ELF-1 (cell line): Measurements from ENCODE around the gene PGD.

Experiments used
- DNase-seq: peaks from one replicate; pipeline ENCODE4 v3.0.0-alpha.2; 2016; ENCODE audit warnings: low read depth, low spot score

PGD gene

DNA sequence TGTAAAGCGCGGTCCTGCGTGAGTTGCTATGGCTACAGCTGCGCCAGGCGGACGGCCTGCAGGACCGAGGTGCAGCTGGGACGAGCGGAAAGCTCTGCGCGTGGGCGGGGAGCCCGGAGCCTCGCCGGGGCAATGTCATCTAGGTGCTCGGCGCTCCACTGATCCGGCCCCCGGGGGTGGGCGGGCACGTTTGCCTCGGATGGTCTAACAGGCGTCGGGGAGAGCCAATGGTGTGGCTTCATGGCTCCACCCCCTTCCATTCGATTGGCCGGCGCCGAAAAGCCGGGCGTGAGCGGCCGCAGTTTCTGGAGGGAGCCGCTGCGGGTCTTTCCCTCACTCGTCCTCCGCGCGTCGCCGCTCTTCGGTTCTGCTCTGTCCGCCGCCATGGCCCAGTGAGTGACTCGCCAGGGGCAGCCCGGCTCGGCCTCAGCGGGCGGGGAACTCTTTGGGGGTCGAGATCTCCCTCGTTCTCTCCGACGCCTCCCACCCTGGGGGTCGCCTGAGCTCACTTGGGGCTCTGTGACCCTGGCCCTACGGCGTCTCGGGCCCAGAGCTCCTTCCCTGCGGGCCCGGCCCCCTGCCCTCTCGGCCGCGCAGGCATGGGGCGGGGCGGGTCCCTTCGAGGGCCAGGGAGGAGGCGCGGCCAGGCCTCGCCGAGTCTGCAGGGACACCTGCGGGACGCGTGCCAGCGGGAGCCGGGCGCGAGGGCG lies at the start of gene PGD:
TSS of gene PGD (plus strand) at position 331 of the 710 bp plus-strand sequence. CDS start at position 385, 54 bp downstream.
- DNase-seq = peak; percentile 99

DNA sequence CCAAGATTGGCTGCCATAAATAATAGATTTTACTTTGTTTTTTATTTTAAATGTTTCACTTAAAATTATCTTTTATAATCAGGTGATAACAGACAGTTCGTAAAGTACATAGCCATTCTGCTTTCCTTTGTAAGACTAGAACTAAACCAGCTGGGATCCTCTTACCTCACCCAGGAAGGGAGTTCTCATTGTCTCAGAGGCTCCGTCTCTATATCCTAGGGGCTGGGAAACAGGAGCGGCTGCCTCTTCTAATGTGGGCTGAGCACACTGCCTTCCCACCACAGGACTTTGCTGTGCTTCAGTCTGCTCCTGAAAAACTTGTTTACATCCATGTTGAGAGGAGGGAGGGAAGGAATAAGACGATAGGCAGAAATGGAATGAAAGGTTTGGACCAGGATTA lies 45.6 kb upstream of the PGD start:
- peak; percentile 65 for DNase-seq

- no peak for DNase-seq
These were observed 45.2 kb upstream of the PGD start for GRCh38 chr1:10353693-10354092.

DNA sequence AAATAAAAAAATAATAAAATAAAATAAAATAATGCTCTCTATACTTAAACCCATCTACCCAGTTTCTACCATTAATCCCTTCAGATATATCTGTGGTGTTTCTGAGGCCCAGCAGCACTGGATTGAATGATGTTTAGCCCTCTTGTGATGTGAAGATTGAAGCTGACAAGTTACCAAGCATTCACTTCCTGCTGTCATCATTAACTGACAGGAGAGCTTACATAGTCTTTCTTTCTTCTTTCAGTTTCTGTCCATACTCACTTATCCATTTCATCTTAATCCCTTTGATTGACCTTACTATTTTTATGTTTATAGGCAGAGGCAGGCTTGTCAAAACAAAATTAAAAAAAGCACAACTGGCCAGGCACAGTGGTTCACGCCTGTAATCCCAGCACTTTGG lies 38.8 kb upstream of the PGD start:
- DNase-seq = no peak

GRCh38 chr1:10361515-10361914 lies 37.3 kb upstream of the PGD start:
- no peak for DNase-seq

DNA sequence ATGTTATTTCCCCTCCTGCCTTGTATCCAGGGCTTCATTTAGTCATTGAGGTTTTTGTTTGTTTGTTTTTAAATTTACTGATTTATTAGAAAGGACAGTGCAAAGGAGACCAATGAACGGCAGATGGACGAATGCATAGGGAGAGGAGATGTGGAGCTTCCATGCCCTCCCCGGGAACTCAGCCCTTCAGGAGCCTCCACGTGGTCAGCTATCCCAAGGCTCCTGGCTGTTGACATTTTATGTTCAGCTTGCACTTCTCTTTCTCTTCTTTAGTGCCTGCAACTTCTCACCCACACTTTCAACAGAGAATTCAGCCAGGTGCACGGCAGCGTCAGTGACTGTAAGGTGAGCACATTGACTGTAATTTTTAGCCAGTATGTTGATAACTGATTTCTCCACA lies 30.7 kb upstream of the PGD start:
- no peak for DNase-seq

DNA sequence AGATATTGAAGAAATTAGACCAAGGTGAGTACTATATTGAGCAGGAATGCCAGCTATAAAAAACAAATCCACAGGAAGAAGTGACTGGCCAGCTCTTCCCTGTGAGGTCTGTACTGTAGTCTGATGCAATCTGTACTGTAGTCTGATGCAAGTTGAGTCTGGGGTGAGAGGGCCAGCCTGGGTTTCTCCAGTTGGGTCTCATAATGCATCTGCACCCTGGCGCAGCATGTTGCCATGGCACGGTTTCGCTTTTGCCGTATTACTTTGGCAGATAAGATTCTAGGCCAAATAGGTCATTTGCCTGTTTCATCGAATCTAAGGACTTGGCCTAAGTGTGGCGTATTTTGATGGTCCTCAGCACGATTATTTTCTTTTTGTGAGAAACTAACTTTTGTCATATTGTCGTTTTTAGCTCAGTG lies 24.4 kb upstream of the PGD start:
- DNase-seq = no peak

GRCh38 chr1:10377365-10378029 lies 21.4 kb upstream of the PGD start:
- peak; percentile 63 for DNase-seq

- DNase-seq = peak; percentile 75
These were observed 20.6 kb upstream of the PGD start for GRCh38 chr1:10378081-10378841.

DNA sequence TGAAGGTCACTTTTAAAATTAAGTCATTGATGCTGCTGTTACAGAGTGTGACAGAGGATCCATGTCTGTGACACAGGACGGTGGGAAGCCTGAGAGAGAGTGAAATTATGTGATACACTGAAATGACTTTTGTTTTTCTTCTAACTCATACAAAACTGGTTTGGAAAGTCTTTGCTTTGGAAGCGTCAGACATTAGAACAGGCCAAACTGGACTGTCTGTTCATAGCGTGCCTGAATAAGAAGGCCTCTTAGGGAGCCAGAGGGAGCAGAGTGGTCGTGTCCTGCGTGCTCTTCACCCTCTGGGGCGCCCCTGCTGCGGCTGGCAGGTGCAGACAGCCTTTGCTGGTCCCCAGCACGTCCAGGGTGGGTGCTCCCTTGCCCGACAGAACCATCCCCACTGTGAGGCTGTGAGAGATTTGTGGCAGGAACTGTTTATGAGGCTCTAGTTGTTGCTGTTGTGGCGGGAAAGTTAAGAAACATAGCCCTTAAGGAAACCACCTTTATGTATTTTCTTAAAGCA lies 19.7 kb upstream of the PGD start:
- no peak for DNase-seq

- DNase-seq = no peak
These were observed 19.2 kb upstream of the PGD start for GRCh38 chr1:10379676-10380075.

DNA sequence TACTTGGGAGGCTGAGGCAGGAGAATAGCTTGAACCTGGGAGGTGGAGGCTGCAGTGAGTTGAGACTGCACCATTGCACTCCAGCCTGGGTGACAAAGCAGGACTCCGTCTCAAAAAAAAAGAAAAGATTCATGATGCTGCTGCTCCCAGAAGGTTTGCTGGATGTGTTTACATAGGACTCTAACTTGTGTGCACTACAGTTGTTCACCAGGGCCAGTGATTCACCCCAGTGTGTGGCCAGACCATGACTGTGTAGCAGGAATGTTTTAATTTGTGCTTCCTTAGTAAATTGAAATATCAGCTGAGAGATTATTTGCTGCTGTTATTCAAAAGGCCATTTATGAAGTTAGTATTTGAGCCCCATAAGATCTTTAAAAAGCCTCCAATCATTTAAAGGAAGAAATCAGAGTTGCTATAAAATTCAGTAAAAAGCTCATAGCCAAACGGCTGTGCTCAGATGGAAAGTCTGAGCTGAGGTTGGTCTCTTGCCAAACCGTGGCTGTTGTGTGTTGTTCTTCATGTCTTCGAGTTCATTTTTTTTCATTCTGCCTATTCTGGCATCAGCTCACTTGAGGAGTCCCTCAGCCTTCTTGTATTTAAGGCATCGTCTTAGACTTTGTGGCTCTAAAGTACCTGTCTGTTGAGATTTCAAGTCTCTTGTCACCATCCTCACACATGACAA lies 18.1 kb upstream of the PGD start:
- no peak for DNase-seq

- DNase-seq = no peak
These were observed 15.2 kb upstream of the PGD start for GRCh38 chr1:10383630-10384029.

DNA sequence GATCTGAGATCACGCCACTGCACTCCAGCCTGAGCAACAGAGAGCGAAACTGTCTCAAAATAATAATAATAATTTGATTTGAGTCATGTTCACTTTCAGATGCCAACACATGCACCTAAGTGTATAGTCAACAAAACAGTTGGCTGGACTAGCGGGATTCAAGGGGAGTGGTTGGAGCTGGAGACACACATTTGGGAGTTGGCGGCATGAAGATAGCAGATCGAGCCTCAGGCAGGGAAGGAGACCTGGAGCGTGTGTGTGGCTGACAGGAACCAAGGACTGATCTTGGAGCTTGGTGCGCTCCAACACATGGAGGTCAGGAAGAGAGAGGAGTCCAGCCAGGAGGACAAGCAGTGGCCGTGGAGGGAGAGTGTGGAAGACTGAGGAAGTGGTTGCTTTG lies 14.6 kb upstream of the PGD start:
- no peak for DNase-seq

DNA sequence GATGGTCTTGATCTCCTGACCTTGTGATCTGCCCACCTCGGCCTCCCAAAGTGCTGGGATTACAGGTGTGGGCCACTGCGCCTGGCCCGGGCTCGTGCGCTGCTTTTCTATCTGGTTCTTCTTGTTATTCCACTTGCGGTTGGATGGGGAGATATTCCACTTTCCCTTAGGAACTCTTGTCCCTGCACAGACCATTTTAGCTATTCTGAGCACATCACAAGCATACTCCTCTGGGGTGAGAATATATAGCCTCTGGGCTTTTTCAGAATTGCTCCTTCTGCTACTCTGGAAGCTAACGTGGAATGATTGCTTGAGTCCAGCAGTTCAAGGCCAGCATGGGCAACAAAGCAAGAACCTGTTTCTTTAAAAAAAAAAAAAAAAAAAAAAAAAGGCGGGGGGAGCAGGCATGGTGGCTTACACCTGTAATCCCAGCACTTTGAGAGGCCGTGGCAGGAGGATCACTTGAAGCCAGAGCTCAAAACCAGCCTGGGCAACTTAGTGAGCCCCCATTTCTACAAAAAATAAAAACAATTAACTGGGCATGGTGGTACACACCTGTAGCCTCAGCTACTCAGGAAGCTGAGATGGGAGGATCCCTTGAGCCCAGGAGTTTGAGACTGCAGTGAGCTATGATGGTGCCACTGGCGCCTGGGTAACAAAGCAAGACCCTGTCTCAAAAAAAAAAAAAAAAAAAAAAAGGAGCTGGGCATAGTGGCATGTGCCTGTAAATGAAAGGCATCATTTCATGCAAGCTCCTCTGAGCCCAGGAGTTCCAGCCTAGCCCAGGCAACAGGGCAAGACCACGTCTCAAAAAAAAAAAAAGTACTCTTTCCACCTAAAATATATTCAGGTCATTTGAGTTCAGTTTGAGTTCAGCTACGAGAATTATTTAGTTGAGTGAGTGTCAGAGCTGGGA lies 11.8 kb upstream of the PGD start:
- DNase-seq = peak; percentile 64

GRCh38 chr1:10387677-10388386 lies 11.0 kb upstream of the PGD start:
- peak; percentile 42 for DNase-seq

DNA sequence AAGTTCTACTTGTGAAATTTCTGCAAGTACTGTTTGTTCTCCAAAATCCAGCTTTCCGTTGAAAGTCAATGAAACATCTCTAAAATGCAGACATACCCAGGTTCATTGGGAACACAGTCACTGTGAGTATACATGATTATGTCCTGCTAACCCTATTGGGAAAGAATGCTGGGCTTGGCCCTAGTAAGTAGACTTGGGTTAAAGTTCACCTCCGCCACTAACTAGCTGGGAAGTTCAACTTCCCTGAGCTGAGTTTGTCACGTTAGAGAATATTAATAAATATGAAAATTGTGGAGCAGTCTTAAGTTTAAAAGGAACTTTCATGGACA lies 10.5 kb upstream of the PGD start:
- no peak for DNase-seq

DNA sequence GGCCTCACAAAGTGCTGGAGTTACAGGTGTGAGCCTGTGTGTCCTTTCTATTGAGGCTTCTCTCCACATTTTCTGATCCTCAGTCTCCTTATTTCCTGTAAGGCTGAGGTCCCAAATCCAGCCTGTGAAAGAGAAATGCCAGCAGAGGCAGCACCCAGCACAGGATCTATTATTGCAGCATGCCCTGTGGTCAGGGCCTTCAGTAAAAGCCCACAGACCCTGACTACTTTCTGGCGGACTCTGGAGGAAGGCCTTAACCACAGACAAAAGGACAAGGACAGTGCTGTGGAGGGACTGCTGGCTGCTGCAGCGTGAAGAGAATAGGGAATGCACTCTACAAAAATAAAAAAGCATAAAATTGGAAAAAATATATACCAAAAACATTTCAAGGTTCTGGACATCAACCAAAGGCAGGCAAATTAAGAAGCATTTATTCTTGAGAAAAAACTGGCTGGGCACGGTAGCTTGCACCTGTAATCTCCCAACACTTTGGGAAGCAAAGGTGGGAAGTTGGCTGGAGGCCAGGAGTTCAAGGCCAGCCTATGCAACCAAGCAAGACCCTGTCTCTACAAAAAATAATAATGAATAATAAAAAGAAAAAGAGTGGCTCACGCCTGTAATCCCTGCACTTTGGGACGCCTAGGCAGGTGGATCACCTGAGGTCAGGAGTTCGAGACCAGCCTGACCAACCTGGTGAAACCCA lies 9.4 kb upstream of the PGD start:
- DNase-seq = no peak

- DNase-seq = no peak
These were observed 2.0 kb upstream of the PGD start for GRCh38 chr1:10396870-10397269.

- DNase-seq = no peak
These were observed 558 bp upstream of the PGD start for GRCh38 chr1:10398278-10398733.
